GM18907 (cell line): Measurements from ENCODE around the gene MAS1L.
"Not testable (repeated sequence)": the region's sequence is repeated elsewhere in the genome, so short reads cannot be mapped to it uniquely, and the experiment has no call there.

Experiments
- ATAC-seq: cut with Tn5 transposase; IDR thresholded peaks from one replicate; pipeline ENCODE4 v1.9.1; 2021; ENCODE audit warnings: mild to moderate bottlenecking, moderate library complexity; ENCODE audit not compliant: unreplicated experiment

MAS1L gene

DNA sequence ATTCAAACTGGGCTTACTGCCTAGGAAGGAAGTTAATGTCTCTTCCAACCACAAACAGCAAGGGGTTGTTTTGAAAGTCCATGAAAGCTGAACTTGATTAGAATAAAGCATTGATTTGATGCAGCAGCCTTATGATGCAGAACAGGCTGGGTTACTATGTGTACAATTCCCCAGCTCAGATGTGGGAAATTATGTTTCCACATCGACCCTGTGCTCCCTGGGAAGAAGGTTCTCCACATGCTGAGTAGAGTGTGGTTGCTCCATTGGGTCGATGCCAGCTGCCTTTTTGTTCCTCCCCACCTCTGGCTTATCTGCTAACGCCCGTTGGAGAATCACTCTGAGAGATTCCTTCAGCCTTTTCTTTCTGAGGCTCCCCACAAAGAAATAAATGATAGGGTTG lies 1.2 kb downstream of the MAS1L start:
- ATAC-seq: no peak

DNA sequence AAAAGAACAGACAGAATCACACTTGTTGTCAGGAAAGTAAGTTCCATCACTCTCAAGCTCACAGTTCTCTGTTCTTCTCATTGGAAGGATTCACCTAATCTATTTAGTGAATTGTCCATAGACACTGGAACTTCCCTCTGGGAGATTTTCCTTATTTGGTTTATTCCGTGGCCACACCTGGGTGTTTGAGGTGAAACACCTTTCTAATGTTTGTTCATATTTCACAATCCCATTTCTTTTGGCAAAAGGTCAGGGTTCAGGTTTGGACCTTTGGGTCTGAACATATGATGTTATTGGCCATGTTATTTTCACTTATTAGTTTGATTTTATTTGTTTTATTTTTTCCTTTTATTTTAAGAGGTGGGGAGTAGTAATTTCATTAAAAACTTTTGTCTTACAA lies 4.0 kb downstream of the MAS1L start:
- no peak for ATAC-seq

DNA sequence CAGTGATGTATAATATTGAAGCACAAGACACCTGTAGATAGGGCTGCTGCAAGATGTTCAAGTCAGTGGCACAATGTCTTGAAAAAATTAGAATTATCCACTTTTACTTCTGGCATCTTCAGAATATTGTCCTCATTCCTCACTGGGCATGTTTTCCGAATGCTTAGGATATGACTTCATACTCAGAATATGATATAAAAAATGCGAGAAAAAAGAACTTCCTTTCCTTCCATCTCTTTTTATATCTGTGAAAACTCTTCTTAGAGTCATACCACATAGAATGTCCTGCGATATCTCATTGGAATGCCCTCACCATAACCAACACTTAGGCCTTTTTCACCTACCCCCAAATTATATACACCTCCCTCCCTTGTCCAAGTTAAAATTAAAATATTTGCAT lies 4.6 kb downstream of the MAS1L start:
- no peak for ATAC-seq

DNA sequence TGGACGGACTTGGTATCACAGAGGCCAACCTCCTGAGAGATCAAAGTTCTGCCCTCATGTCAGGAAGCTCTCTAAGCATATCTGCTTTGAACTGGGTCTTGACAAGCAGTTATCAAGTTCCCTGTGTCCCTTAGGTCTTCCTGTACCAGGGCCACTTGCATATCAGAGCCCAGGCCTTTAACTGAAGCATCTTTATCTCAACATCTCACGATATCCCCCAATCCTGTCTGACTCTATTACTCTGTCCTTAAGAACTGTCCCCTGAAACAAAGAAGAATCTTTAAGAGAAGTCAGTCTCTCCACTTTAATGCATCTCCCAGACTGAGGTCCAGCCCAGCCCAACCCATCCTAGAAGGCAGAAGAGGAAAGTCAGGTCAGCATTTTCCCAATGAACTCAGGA lies 8.2 kb downstream of the MAS1L start:
- no peak for ATAC-seq

DNA sequence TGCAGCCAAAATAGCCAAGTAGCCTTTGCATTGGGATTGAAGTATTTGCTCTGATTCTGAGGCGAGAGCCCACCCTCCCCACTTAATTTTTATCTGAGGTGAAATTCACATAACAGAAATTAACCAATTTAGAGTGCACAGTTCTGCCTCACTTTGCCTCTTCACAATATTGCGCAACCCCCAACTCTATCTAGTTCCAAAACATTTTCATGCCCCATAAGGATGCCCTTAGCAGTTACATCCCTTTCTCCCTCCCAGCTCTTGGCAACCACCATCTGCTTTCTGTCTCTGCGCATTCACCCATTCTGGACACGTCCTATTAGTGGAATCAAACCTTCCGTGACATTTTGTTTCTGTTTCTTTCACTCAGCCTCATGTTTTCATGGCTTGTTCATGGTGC lies 9.0 kb downstream of the MAS1L start:
- ATAC-seq: no peak

DNA sequence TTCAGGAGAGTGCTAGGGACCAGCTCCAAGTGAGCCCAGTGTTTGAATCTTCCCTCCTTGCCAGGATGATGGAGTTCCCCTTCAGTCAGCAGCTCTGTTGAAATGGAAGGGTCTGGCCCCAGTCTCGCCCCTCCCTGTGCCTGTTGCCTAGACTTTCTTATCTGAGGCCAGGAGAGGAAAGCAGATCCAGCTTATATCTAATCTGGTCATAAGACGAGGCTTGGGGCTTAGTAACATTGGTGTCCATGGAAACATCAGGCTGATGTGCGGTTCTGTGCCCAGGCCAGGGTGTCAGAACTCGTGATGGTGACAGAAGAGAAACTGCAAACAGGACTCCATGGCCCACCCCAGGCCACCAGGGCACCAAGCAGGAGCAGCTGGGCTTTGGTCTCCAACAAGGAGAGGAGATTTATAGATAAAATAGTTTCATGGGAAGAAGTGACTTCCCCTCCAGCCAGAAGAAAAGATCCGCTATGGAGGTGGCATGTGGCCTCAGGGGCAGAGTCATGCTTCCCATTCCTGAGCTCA lies 9.8 kb downstream of the MAS1L start:
- no peak for ATAC-seq

DNA sequence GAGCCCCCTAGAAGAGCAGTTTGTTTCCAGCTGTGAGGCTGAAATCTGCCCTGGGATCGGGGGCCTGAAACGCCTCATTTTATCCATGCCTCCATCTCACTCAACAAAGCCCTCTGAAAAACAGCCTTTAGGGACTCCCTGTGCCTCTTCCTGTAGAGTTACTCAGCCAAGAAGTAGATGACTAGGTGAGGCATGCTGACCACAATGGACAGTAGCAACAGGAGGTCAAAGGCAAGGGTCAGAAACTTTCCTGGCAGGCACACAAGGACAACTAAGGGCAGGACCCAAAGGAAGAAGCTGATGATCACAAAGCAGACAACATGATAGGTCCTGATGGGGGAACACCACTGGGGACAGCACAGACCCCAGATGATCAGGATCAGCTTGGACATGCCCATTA lies 12.8 kb downstream of the MAS1L start:
- ATAC-seq: no peak

DNA sequence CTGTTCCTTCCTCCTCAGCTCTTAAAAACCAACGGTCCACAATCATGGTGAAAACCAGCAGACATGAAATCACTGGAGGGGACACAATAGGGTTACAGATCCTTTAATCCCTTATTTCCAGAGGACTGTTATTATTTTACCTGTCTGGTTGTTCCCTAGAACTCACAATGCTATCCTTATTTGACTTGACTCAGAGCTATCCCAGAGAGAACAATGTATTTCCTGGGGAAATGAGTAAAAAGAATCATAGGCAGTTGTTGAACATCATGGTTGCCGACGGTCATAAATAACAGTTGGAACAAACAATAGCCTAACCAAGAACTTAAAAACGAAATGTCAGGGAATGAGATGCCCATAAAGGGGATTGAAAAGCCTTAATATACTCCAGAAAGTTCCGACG lies 21.5 kb downstream of the MAS1L start:
- no peak for ATAC-seq

DNA sequence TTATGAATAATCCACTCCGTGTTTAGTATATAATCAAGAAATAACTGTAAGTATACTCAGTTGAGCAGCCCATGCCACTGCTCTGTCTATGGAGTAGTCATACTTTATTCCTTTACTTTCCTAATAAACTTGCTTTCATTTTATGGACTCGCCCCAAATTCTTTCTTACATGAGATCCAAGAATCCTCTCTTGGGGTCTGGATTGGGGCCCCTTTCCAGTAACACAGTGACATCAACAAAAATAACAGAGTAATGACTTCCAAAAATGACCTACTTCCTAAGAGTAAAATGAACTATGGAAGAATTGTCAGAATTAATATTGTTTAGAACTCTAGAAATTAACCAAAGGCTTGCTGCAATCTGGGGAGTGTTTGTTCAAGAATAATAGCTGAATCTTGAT lies 22.0 kb downstream of the MAS1L start:
- no peak for ATAC-seq

DNA sequence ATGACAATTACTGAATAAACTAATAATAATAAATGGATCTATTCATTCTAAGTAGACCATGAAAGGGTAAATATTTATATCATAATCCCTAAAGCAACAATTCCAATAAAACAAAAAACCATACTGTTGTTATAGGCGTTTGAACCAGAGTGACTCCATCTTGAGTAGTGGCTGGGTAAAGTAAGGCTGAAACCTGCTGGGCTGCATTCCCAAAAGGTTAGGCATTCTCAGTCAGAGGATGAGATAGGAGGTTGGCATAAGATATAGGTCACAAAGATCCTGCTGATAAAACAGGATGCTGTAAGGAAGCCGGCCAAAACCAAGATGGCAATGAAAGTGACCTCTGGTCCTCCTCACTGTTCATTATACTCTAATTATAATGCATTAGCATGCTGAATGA lies 22.5 kb downstream of the MAS1L start:
- ATAC-seq: no peak

DNA sequence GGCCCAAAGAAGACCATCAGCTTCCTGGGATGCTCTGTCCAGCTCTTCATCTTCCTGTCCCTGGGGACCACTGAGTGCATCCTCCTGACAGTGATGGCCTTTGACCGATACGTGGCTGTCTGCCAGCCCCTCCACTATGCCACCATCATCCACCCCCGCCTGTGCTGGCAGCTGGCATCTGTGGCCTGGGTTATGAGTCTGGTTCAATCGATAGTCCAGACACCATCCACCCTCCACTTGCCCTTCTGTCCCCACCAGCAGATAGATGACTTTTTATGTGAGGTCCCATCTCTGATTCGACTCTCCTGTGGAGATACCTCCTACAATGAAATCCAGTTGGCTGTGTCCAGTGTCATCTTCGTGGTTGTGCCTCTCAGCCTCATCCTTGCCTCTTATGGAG lies 25.7 kb downstream of the MAS1L start:
- no peak for ATAC-seq

DNA sequence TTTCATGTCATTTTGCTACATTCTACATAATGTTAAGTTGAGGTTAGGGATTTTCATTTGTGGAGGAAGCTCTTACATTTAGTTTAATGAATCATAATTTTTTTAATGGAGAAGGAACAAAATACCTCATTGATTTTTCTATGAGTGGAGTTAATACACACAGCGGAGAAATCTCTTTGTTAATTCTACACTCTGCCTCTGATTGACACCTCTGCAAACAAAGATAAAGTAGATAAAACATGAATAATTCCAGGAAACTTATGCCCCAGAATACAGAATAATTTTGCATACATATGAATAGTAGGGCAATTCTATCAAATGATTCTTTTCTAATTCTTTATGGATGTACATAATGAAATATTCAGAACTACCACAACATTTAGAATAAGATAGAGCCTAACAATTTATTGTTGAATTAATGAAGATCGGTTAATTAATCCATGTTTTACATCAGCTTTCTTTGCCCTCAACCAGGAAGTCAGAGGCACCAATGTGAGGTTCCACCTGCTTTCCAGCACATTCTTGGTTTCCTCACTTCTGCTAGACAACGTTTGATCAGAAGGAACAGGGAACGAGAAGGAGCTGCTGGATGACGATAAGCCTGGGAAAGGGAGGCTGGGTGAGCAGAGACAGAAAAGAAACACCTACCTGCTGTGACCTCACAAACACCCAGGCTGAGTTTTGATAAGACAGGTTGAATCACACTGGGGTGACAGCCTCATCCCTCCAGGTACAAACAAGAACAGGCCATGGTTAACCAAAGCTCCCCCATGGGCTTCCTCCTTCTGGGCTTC lies 26.5 kb downstream of the MAS1L start:
- no peak for ATAC-seq

DNA sequence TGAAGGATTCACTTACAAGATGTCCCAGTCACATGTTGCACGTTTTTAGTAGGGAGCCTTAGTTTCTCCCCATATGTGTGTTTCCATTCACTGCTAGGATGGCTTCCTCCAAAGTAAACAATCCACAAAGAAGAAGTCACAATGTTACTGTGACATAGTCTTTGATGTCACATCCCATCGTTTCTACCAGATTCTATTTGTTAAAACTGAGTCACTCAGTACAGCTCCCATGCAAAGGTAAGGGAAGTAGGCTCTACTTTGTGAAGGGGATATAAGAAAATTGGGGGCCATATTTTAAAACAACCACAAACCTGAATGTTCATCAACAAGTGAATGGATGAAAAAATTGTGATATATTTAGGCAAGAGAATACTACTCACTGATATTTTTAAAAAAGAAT lies 30.8 kb downstream of the MAS1L start, which contains the start of the genes OR11A1 and OR2H1:
OR11A1 (minus strand) TSS at position 101 of the 400 bp plus-strand sequence. CDS start 29,430 bp downstream, outside the sequence.
OR2H1 (plus strand) TSS at position 185 of the 400 bp plus-strand sequence. CDS start 4,615 bp downstream, outside the sequence.
- ATAC-seq: no peak

DNA sequence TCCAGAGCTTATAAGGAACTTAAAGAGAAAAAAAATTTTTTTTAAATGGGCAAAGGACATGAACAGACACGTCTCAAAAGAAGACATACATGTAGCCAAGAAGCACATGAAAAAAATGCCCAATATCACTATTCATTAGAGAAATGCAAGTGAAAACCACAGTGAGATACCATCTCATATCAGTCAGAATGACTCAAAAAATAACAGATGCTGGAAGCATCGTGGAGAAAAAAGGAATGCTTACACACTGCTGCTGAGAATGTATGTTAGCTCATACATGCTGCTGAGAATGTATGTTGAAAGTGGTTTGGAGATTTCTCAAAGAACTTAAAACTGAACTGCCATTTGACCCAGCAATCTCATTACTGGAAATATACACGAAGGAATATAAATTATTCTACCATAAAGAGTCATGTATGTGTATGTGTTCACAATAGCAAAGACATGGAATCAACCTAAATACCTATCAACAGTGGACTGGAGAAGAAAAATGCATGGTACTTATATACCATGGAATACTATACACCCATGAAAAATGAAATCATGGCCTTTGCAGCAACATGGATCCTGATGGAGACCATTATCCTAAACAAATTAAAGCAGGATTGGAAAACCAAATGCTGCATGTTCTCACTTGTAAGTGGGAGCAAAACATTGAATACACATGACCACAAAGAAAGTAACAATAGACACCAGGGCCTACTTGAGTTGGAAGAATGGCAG lies 36.1 kb downstream of the MAS1L start:
- ATAC-seq: no peak

DNA sequence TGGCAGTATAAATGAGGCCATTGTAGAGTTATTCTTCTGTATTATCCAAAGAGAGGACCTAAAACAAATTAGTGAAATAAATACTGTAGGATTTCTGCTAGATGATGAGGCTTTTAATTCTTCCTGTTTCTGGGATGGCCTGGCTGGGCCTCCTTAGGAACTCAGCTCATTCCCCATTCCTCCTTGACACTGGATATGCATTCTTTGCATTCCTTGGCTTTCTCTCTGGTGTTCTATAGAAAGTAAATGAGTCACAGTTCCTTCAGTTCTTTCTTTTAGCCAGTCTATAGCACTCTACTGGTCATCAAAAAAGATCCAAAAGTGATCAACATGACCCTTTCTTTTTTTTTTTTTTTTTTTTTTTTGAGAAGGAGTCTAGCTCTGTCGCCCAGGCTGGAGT lies 40.1 kb downstream of the MAS1L start:
- no peak for ATAC-seq

DNA sequence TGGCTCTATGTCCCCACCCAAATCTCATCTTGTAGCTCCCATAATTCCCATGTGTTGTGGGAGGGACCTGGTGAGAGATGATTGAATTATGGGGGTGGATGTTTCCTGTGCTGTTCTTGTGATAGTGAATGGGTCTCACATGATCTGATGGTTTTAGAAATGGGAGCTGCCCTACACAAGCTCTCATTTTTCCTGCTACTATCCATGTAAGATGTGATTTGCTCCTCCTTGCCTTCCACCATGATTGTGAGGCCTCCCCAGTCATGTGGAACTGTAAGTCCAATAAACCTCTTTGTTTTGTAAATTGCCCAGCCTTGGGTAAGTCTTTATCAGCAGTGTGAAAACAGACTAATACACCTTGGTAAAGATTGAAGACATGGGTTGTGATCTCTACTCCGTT lies 43.7 kb downstream of the MAS1L start:
- not testable (repeated sequence) for ATAC-seq

DNA sequence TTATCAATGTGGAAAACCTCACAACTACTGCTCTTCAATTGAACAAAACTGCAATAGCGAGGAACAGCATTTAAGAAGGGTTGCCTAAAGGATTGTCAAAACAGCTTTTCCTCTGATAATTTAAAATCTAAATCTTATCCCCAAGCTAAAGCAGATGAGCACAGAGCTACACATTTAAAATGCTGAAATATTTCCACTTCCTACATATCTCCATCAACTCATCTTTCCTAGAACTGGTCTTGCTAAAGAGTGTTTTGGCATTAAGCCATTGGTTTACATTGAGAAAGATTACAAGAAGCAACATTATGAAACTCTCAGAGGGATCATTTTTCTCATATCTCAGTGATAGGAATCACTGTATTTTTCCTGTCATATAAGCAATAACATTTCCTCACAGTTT lies 45.0 kb downstream of the MAS1L start:
- no peak for ATAC-seq

DNA sequence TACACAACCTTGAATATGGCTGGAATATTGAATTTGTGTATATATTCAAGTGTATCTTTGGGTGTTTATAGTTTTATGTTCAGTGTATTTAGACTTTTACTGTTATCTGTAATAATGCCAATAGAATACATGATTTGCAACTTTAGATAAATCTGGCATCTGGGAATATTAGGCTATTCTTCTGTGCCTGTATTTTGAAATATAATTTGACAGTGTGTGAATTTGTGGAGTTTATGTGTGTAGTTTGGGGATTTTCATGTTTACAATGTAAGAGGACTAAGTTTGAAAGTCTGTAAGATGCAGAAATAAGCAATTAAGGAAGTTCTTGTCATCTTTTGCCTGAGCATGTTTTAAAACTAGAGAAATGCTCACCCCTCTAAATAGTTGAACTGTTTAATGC lies 48.8 kb downstream of the MAS1L start, which contains the start of gene OR10C1:
OR10C1 (plus strand) TSS at position 301 of the 400 bp plus-strand sequence. CDS start 710 bp downstream, outside the sequence.
- no peak for ATAC-seq

DNA sequence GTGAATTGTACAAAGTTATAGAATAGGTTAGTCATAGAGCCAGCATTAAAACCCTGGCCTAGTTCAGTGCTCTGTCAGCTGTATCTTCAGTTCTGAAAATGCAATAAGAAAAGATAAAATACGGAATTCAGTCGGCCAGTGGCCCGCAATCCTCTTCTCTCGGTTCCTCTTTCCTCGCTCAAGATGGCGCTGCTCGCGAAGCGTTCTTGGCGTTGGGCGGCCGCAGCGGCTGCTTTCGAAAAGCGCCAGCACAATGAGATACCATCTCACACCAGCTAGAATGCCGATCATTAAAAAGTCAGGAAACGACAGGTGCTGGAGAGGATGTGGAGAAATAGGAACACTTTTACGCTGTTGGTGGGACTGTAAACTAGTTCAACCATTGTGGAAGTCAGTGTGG lies 51.0 kb downstream of the MAS1L start:
- not testable (repeated sequence) for ATAC-seq
